ENCODE measurements around the gene MAN1C1. TPM values are rescaled to one million over a fixed set of nuclear protein-coding genes. Genes with fewer than 3 reads are reported as not detected.
A peak's percentile ranks its signal among the peaks of the same experiment; 100 is the strongest.

Gene MAN1C1
- total RNA-seq, 2 experiments from 2014 or later: 22.3 to 24.1 TPM

DNA sequence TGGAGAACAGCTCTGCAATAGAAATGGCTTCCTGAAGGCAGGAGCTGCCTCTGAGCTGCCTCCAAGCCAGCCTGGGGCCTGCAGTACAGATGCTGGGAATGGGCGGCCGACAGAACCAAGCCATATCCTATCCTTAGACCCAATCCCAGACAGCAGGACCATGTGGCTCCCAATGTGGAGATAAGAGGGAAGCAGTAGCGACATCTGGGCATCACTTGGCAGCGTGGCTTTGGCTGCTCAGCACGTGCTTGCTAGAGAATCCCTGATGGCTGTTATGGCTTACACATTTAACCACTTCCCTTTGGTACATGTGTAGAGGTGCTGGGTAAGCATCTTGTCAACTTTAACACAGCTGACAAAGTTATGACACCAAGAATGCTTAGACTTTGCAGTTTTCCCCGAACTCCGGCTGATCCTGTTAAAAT, 87.7 kb downstream of the MAN1C1 start:
- Mint-ChIP-seq H3K27me3 (peaks cover 18% of the 10 kb centered on the region), H3K4me1 (peaks cover 24% of the 10 kb centered on the region), H3K4me3 (no peak overlapping the region), H3K36me3 (ENCODE audit: low read depth) (peaks cover 12% of the 10 kb centered on the region), H3K9me3 (peaks cover 3% of the 10 kb centered on the region), H3K27ac (peak overlapping the region; percentile 8)
- peak; percentile 52 for DNase-seq
- ChIA-PET POLR2A (interaction anchor here (1.0 to 1.6 kb wide), 3 partner anchors 11 to 28 kb away, joined by 3 to 9 read pairs (median 4); no protein-coding TSS in a partner anchor), CTCF (interaction anchor here (1.5 kb wide), 1 partner anchor 10 kb away, joined by 3 read pairs; no protein-coding TSS in a partner anchor)

DNA sequence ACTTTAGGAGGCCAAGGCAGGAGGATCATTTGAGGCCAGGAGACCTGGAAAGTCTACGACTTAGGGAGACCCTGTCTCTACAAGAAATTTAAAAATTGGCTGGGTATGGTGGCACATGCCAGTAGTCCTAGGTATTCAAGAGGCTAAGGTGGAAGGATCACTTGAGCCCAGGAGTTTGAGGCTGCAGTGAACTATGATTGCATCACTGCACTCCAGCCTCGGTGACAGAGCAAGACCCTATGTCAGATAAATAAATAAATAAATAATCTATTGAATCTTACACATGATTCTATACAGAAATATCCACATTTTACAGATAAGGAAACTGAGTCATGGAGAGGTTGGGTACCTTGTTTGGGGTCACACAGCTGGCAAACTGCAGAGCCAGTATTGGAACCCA, 89.1 kb downstream of the MAN1C1 start:
- Mint-ChIP-seq H3K27me3 (peaks cover 18% of the 10 kb centered on the region), H3K36me3 (ENCODE audit: low read depth) (peaks cover 12% of the 10 kb centered on the region), H3K4me3 (no peak overlapping the region), H3K9me3 (peaks cover 3% of the 10 kb centered on the region), H3K4me1 (peaks cover 24% of the 10 kb centered on the region), H3K27ac (no peak overlapping the region)
- ChIA-PET POLR2A (no interaction called here), CTCF (interaction anchor here (1.5 kb wide), 1 partner anchor 9 kb away, joined by 3 read pairs; no protein-coding TSS in a partner anchor)
- no peak for DNase-seq

DNA sequence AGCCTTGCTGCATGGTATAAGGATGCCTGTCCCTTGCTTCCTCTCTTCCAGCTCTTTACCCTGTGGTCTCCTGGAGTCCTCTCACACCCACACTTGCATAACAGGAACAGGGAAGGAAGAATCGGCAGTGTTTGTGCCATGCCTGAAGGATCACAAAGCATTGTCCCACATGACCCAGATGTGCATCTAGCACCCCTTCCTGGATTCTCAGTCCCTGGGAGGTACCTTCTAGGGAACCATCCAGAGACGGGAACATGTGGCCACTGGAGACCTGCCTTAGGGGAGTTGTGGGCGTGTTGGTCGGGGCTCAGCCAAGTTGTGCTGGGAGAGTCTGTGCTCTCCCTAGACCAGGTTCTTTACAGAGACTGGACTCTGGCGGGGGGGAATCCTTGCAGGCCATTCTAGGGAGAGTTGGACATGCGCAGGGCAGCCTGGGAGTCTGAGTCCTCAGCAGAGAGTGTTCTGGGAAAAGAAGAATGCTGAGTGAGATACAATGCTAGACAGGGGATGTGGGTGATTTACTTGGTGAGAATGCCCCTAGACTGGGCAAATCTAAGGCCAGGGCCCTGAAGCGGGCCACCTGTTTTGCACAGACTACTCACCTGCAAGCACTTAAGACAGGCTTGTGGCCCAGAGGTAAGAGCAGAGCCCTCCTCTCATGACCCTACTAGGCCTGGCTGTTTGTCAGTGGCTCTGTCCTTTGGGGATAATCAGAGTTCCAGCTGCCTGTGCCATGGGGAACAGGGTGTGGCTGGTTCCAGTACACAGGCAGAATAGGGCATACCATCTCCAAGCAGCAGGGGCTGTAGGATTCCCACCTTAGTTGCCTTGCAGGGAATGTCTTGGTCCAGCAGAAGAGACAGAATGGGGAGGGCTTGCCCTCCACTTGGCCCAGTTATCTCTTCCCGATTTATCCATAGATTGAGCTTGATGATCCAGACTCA, 89.8 kb downstream of the MAN1C1 start:
- Mint-ChIP-seq H3K27ac (no peak overlapping the region), H3K36me3 (ENCODE audit: low read depth) (peaks cover 12% of the 10 kb centered on the region), H3K27me3 (peaks cover 18% of the 10 kb centered on the region), H3K9me3 (peaks cover 3% of the 10 kb centered on the region), H3K4me3 (no peak overlapping the region), H3K4me1 (peaks cover 29% of the 10 kb centered on the region)
- CTCF ChIA-PET: no interaction called here
- POLR2A ChIA-PET: no interaction called here
- DNase-seq: no peak

DNA sequence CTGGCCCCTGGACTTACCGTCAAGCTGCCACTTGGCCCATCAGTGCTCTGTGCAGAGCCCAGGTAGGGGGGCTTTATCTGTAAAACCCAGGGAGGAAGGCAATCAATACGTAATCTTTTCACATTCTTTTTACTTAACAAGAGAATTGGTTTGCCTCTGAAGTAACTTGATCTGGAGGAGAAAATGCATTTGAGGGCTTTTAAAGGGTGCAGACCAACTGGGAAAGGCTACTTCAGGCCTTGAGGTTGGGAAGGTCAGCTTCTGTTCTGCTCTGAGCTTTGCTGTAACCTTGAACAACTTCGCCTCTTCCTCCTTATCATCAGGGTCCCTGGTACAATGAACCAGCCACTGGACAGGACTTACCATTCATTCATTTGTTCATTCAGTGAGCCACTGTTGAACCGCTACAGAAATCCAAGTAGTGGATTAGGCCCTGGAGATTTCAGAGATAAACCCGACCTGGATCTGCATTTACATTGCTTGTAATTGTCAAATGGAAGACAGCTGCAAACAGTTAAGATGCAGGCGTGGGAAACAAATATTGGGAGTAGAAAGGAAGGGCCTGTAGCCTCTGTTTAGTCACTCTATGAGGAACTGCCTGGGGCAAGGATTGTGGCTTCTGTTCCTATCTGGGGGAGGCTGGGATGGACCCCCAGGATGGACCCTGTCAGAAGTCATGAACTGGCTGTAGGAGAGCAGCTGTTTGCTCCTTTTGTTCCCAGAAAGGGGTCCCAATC, 90.9 kb downstream of the MAN1C1 start:
- Mint-ChIP-seq H3K9me3 (peaks cover 3% of the 10 kb centered on the region), H3K4me1 (peaks cover 36% of the 10 kb centered on the region), H3K36me3 (ENCODE audit: low read depth) (peaks cover 12% of the 10 kb centered on the region), H3K4me3 (no peak overlapping the region), H3K27me3 (peaks cover 14% of the 10 kb centered on the region), H3K27ac (no peak overlapping the region)
- no peak for DNase-seq
- ChIA-PET CTCF (no interaction called here), POLR2A (no interaction called here)

DNA sequence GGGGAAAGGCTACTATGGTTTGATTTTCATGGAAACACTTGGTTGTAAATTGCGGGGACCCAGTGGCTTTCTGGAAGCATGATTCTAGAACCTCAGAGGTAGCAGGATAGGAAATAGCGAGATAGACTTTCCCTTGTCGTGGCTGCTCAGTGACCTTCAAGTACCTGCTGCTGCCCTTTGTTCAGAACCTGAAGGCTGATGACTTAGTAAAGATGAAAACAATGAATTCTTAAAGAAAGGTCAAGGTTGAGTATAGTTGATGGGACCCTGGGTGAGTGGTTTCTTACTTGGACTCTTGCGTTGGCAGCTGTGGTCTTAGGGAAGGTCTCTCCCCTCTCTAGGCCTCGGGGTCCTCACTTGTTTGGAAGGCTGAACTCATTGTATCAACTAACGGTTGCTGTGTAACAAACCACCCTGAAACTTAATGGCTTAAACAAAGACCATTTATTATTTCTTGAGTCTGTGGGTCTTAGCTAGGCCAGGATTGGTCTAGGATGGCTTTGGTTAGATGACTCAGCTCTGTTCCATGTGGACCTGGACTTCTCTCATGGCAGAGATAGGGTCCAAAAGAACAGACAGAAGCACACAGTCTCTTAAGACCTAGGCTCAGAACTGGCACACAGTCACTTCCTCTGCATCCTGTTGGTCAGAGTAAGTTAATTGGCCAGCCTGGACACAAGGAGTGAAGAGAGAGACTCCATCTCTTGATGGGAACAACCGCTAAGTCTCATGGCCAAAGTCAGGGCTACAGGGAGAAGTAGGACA, 94.2 kb downstream of the MAN1C1 start:
- ChIA-PET POLR2A (no interaction called here), CTCF (interaction anchor here (0.6 kb wide), 1 partner anchor 45 kb away, joined by 5 read pairs; no protein-coding TSS in a partner anchor)
- Mint-ChIP-seq H3K36me3 (ENCODE audit: low read depth) (peaks cover 3% of the 10 kb centered on the region), H3K27ac (no peak overlapping the region), H3K9me3 (no peaks in the 10 kb centered on the region), H3K4me1 (peaks cover 17% of the 10 kb centered on the region), H3K27me3 (peaks cover 23% of the 10 kb centered on the region), H3K4me3 (no peak overlapping the region)
- no peak for DNase-seq

DNA sequence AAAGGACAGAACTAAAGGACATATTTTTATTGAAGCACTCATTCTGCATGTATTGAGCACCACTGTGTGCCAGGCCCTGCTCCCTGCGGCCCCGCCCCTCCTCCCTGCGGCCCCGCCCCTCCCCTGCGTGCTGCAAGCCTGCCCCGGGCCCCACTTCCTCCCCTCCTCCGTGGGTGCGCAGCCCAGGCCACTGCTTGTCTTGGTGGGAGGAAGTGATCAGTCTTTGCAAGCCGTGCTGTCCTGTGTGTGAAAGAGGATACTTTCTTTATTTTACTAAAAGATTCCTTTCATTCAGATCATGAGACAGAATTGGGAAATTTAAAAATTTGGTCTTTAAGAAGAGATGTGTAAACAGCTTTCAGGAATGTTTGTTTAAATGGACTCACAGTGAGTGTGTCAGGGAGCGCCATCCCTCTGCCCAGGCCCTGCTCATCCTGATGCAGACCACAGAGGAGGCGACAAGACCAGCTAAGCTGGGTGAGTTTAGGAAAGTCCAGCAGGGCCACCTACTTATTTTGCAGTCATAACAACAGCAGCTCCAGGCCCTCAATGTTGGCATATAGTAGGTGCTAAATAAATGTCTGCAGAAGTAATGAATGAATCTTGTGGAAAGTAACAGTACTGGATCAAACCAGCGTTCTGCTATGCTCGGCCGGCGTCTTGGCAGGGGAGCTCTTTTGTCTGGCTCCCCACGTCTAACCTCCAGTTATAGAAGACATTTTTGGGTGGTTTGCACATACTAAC, 95.1 kb downstream of the MAN1C1 start:
- DNase-seq: peak; percentile 59
- no peak overlapping the region for H3K27ac Mint-ChIP-seq
- ChIA-PET CTCF (no interaction called here), POLR2A (no interaction called here)
- H3K9me3 Mint-ChIP-seq: no peaks in the 10 kb centered on the region
- peaks cover 20% of the 10 kb centered on the region for H3K27me3 Mint-ChIP-seq
- no peak overlapping the region for H3K4me3 Mint-ChIP-seq
- H3K4me1 Mint-ChIP-seq: peaks cover 17% of the 10 kb centered on the region
- no peaks in the 10 kb centered on the region for H3K36me3 Mint-ChIP-seq (ENCODE audit: low read depth)

DNA sequence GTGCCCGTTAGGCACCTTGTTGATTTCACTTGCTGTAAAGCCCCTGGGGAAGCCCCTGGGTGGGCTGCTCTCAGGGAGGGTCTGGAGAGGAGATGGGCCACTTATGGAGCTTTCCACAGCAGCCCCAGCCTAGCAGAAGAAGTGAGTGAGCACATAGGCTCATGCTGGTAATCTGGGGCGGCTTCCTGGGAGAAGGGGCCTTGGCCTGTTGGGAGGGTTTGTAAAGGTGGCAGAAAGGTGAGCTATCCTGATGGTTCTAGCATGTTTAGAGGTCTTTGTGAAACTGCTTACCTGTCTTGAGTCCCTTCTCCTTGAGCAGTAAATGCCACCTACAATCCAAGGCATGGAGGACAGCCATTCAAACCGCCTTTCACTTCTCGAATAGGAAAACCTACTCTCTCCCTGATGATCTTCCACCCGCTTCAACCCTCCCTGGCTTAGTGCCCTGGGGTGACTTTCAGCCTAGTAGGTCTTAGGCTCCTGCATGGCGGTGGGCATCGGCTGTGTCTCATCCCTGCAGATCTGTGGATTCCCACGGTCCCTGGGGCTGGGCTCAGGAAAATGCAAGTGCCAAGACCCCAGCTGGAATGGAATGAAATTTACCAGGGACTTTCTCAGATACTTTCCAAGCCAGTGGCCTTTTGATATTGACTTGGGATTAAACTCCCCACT, 95.8 kb downstream of the MAN1C1 start:
- DNase-seq: no peak
- H3K36me3 Mint-ChIP-seq (ENCODE audit: low read depth): no peaks in the 10 kb centered on the region
- H3K4me1 Mint-ChIP-seq: peaks cover 16% of the 10 kb centered on the region
- peaks cover 22% of the 10 kb centered on the region for H3K27me3 Mint-ChIP-seq
- no peak overlapping the region for H3K4me3 Mint-ChIP-seq
- H3K9me3 Mint-ChIP-seq: no peaks in the 10 kb centered on the region
- no peak overlapping the region for H3K27ac Mint-ChIP-seq
- ChIA-PET CTCF (no interaction called here), POLR2A (no interaction called here)

DNA sequence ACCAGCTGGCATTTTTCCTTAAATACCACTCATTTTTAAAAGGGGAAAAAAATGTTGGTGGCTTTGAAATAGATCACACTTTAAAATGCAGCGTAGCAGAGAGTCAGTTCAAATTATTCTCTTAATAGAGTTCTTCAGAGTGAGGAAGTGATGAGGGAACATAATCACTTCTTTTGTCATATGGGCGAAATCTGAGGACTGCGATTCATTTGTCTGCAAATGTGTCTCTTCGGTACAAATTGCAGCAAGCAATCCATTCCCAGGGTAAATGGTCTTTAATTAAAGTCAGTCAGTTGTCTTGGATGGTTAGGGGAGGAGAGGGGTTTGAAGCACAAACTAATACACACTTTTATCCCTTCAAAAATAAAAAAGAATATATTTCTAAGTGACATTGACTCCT, 97.4 kb downstream of the MAN1C1 start:
- no peak overlapping the region for H3K4me3 Mint-ChIP-seq
- peaks cover 8% of the 10 kb centered on the region for H3K36me3 Mint-ChIP-seq (ENCODE audit: low read depth)
- peaks cover 24% of the 10 kb centered on the region for H3K27me3 Mint-ChIP-seq
- no peak for DNase-seq
- H3K4me1 Mint-ChIP-seq: peaks cover 12% of the 10 kb centered on the region
- H3K27ac Mint-ChIP-seq: no peak overlapping the region
- CTCF ChIA-PET: interaction anchor here (1.3 to 1.4 kb wide), 2 partner anchors 9 to 11 kb away, joined by 3 to 4 read pairs; no protein-coding TSS in a partner anchor
- H3K9me3 Mint-ChIP-seq: peaks cover 4% of the 10 kb centered on the region
- POLR2A ChIA-PET: interaction anchor here (0.9 kb wide), 1 partner anchor 44 kb away, joined by 3 read pairs; no protein-coding TSS in a partner anchor

DNA sequence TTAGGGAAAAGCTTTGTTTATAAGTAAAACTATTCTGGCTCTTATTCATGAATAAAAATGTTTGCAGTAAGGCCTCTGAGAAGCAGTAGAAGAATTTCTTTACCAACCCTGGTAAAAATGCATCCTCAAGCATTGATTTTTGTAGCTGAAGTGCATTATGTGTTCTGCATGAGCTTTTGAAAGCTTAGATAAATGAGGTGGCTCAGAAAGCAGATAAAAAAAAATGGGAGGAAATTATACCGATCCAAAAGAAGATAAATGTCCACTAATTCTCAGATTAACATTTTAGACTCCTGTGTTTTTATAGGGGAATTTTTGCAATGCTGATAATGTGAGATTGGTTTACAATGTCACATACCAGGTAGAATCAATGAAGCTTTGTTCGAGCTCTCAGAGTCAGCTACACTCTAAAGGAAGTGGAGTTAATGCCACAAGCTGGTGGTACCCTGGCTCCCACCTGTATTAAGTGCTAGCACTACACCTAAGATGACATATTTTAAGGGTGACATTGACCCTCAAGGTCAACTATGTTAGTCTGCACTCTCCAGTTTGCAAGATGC, 97.9 kb downstream of the MAN1C1 start:
- ChIA-PET CTCF (interaction anchor here (1.3 to 1.4 kb wide), 2 partner anchors 10 to 11 kb away, joined by 3 to 4 read pairs; no protein-coding TSS in a partner anchor), POLR2A (interaction anchor here (0.9 to 1.2 kb wide), 2 partner anchors 10 to 44 kb away, joined by 3 read pairs; no protein-coding TSS in a partner anchor)
- H3K4me3 Mint-ChIP-seq: no peak overlapping the region
- H3K9me3 Mint-ChIP-seq: peaks cover 4% of the 10 kb centered on the region
- H3K27ac Mint-ChIP-seq: no peak overlapping the region
- peaks cover 12% of the 10 kb centered on the region for H3K4me1 Mint-ChIP-seq
- peaks cover 8% of the 10 kb centered on the region for H3K36me3 Mint-ChIP-seq (ENCODE audit: low read depth)
- no peak for DNase-seq
- H3K27me3 Mint-ChIP-seq: peaks cover 24% of the 10 kb centered on the region

DNA sequence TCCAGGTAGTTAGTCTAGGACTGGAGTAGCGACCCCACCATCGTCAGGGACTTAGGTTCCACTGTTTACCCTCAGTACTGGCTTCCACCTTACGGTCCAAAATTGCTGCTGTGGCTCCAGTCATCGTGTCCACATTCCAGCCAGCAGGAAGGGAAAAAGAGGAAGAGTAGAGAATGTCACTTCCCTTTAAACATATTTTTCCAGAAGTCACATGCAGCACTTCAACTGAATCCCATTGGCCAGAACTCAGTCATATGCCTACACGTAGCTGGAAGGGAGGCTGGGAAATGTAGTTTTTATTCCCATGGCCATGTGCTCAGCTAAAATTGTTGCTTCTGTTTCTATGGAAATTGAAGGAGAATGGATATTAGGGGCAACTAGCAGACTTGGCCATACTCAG, 99.3 kb downstream of the MAN1C1 start:
- Mint-ChIP-seq H3K27me3 (peaks cover 24% of the 10 kb centered on the region), H3K4me3 (no peak overlapping the region), H3K9me3 (peaks cover 4% of the 10 kb centered on the region), H3K4me1 (peaks cover 12% of the 10 kb centered on the region), H3K27ac (no peak overlapping the region), H3K36me3 (ENCODE audit: low read depth) (peaks cover 8% of the 10 kb centered on the region)
- DNase-seq: no peak
- CTCF ChIA-PET: no interaction called here
- POLR2A ChIA-PET: no interaction called here

DNA sequence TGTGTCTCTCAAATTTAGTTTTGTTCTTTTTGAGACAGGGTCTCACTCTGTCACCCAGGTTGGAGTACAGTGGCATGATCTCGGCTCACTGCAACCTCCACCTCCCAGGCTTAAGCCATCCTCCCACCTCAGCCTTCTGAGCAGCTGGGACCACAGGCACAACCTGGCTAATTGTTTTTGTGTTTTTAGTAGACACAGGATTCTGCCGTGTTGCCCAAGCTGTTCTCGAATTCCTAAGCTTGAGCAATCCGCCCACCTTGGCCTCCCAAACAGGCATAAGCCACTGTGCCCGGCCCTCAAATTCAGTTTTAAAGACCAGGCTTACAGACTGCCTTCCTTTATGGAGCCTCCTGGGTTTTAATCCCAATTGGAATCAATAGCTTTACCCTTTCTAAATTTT, 99.7 kb downstream of the MAN1C1 start:
- Mint-ChIP-seq H3K4me1 (peaks cover 8% of the 10 kb centered on the region), H3K9me3 (peaks cover 4% of the 10 kb centered on the region), H3K27ac (no peak overlapping the region), H3K36me3 (ENCODE audit: low read depth) (peaks cover 8% of the 10 kb centered on the region), H3K4me3 (no peak overlapping the region), H3K27me3 (peaks cover 24% of the 10 kb centered on the region)
- POLR2A ChIA-PET: no interaction called here
- DNase-seq: no peak
- CTCF ChIA-PET: no interaction called here

Measured in activated CD4-positive, alpha-beta memory T cell treated with anti-CD3 and anti-CD28 coated beads, Interleukin-2, amount 10 ng/mL, durations not matched to agents 7 days and 5 days (primary cell).